AG04450 (cell line): ENCODE measurements around the gene IL12RB2. TPM values are rescaled to one million over a fixed set of nuclear protein-coding genes. Genes with fewer than 3 reads are reported as not detected.

ENCODE experiments used
- CTCF ChIA-PET: fragments of 300-600, 350-600 bp; formaldehyde crosslinking; extraction: SDS; loops from one replicate; lab custom pipeline; 2022; ENCODE audit warnings: antibody characterized with exemption, inconsistent platforms; lab: Charles Lee
- POLR2A ChIA-PET: fragments of 350-600 bp; formaldehyde crosslinking; extraction: SDS; loops from one replicate; lab custom pipeline; 2021; ENCODE audit warnings: antibody characterized with exemption, inconsistent platforms; lab: Yijun Ruan, JAX
- DNase-seq: peaks from one replicate; pipeline ENCODE4 v3.0.0-alpha.2; 2011; ENCODE audit warnings: low read depth, low spot score
- H3K27ac ChIP-seq: one replicate; pipeline ENCODE4 v1.5.1; 2012; ENCODE audit warnings: low read depth, low read length, control low read depth
- H3K27me3 ChIP-seq: one replicate; pipeline ENCODE4 v1.6.0; 2012; ENCODE audit warnings: low read length; ENCODE audit not compliant: control insufficient read depth, insufficient read depth
- H3K4me3 ChIP-seq: 2 replicates; pipeline ENCODE4 v1.5.1; 2011; ENCODE audit warnings: mild to moderate bottlenecking, low read depth, low read length, control low read depth
- H3K9me3 ChIP-seq: 2 replicates; pipeline ENCODE4 v1.5.1; 2012; ENCODE audit warnings: low read length; ENCODE audit not compliant: control insufficient read depth, insufficient read depth
- polyA plus RNA-seq: library from polyadenylated mRNA; depleted of rRNA; stranded (reverse); fragments of >200 nt; gene quantifications from 2 replicates; pipeline ENCODE4 v1.2.3, GENCODE V29; 2011
- TF ChIP-seq, protein P1 (sequence below): IDR thresholded peaks from 2 replicates; pipeline ENCODE4 v1.5.1; 2011; ENCODE audit warnings: low read depth, low read length, control low read depth, inconsistent platforms

The IL12RB2 gene
- polyA plus RNA-seq, 1 experiment = not detected

DNA sequence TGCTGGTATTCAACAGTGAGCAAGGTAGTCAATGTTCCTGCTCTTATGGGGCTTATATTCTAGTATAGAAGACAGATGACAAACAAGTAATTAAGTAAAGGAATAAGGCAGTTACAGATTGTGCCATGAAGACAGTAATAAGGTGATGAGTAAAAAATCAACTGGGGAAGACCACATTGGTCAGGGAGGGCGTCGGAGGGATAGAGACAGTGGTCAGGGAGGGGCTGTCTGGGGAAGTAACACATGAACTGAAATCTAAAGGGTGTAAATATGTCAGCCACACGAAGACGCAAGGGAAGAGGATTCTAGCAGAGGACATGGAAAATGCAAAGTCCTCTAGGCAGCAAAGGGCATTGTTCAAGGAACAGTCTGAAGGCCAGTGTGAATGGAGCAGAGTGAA, 10.1 kb downstream of the IL12RB2 start:
- ChIA-PET CTCF (no interaction called here), POLR2A (no interaction called here)
- H3K9me3 ChIP-seq = no peaks in the 10 kb centered on the region
- H3K4me3 ChIP-seq = no peak overlapping the region
- TF ChIP-seq, protein P1, sequence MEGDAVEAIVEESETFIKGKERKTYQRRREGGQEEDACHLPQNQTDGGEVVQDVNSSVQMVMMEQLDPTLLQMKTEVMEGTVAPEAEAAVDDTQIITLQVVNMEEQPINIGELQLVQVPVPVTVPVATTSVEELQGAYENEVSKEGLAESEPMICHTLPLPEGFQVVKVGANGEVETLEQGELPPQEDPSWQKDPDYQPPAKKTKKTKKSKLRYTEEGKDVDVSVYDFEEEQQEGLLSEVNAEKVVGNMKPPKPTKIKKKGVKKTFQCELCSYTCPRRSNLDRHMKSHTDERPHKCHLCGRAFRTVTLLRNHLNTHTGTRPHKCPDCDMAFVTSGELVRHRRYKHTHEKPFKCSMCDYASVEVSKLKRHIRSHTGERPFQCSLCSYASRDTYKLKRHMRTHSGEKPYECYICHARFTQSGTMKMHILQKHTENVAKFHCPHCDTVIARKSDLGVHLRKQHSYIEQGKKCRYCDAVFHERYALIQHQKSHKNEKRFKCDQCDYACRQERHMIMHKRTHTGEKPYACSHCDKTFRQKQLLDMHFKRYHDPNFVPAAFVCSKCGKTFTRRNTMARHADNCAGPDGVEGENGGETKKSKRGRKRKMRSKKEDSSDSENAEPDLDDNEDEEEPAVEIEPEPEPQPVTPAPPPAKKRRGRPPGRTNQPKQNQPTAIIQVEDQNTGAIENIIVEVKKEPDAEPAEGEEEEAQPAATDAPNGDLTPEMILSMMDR = no peak
- peaks cover 16% of the 10 kb centered on the region for H3K27me3 ChIP-seq
- H3K27ac ChIP-seq = no peak overlapping the region
- no peak for DNase-seq

DNA sequence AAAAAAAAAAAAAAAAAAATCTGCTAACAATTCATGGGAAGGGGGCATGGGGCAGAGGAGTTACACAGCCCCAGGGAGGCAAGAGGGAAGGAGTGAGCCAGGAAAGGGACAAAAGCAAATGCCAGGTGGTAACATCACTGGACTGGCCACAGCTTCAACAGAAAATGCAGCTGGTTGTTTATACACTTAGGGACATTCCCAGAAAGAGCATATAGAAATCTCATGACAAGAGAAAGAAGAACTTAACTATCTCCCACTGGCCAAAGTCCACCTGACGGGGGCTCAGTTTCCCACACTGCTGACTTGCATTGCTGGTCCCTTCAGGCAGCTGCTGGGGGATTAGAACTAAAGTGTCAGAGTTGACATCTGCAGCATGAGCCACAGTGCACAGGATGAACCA, 14.8 kb downstream of the IL12RB2 start:
- TF ChIP-seq, protein P1 = no peak
- H3K27ac ChIP-seq = no peak overlapping the region
- H3K4me3 ChIP-seq = no peak overlapping the region
- H3K27me3 ChIP-seq = peaks cover 6% of the 10 kb centered on the region
- CTCF ChIA-PET = no interaction called here
- POLR2A ChIA-PET = no interaction called here
- no peaks in the 10 kb centered on the region for H3K9me3 ChIP-seq
- no peak for DNase-seq

DNA sequence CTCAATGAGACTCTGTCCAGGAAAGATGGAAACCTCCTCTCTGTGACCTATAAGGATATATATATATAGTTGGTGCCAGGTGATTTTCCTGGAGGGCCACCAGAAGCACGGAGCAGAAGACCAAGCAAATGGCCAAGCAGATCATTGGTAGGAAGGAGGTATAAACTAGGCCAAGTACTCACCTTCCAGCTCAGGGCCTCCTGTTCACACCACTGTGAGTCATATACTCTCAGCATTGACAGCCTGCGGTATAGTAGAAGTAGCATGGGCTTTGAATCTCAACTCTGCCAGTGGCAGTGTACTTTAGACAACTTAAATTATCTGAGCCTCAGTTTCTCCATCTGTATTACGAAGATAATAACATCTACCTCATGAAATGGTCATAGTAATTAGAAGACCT, 15.4 kb downstream of the IL12RB2 start:
- TF ChIP-seq, protein P1 = no peak
- H3K4me3 ChIP-seq = no peak overlapping the region
- H3K27me3 ChIP-seq = peaks cover 4% of the 10 kb centered on the region
- POLR2A ChIA-PET = no interaction called here
- CTCF ChIA-PET = no interaction called here
- DNase-seq = no peak
- no peaks in the 10 kb centered on the region for H3K9me3 ChIP-seq
- no peak overlapping the region for H3K27ac ChIP-seq

DNA sequence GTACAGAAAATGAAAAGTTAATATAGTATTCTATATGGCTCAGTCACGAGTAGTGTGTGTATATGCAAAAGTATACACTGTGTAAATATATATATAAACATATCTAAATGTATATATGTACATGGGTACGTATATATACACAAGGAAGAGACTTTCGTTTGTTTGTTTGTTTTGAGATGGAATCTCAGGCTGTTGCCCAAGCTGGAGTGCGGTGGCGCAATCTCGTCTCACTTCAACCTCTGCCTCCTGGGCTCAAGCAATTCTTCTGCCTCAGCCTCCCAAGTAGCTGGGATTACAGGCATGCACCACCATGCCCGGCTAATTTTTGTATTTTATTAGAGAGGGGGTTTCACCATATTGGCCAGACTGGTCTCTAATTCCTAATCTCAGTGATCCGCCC, 16.4 kb downstream of the IL12RB2 start:
- no peak overlapping the region for H3K4me3 ChIP-seq

DNA sequence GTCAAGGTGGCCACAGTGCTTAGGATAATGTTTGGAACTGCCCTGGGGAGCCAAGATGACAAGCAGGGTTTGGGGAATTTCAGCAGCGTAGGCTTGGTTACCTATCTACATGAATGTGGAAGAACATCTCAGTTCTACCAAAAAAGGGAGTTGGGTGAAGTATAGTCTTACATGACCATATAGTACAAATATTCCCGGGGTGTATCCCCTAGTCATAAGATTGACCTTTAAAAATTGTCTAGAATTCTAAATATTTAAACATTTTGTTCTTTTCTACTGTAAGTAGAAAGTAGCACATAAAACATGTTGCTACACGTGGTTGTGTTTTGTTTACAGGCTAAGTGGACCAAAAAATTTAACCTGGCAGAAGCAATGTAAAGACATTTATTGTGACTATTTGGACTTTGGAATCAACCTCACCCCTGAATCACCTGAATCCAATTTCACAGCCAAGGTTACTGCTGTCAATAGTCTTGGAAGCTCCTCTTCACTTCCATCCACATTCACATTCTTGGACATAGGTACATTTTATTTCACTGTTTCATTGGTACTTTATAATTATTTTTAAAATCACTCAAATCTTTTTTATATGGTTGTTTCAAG, 20.3 kb downstream of the IL12RB2 start:
- TF ChIP-seq, protein P1 = no peak
- H3K27ac ChIP-seq = no peak overlapping the region
- no peak for DNase-seq
- H3K27me3 ChIP-seq = peaks cover 4% of the 10 kb centered on the region
- H3K4me3 ChIP-seq = no peak overlapping the region
- CTCF ChIA-PET = interaction anchor here (1.1 to 2.0 kb wide), 3 partner anchors 19 to 173 kb away, joined by 3 to 7 read pairs (median 3); no protein-coding TSS in a partner anchor
- H3K9me3 ChIP-seq = no peaks in the 10 kb centered on the region
- POLR2A ChIA-PET = no interaction called here

More for the DNA sequence above, 16.4 kb downstream of the IL12RB2 start:
- no peak overlapping the region for H3K27ac ChIP-seq
- POLR2A ChIA-PET = no interaction called here
- CTCF ChIA-PET = interaction anchor here (0.6 kb wide), 1 partner anchor 570 kb away, joined by 3 read pairs; no protein-coding TSS in a partner anchor
- H3K27me3 ChIP-seq = peaks cover 9% of the 10 kb centered on the region
- DNase-seq = no peak
- TF ChIP-seq, protein P1 = no peak
- H3K9me3 ChIP-seq = no peaks in the 10 kb centered on the region
